Posterior vena cava (tissue), 2 donors: Measurements from ENCODE around the gene LRRC75B. TPM values are rescaled to one million over a fixed set of nuclear protein-coding genes. Genes with fewer than 3 reads are reported as not detected.
A peak's percentile ranks its signal among the peaks of the same experiment; 100 is the strongest.

ENCODE experiments used
- DNase-seq: peaks from one replicate; pipeline ENCODE4 v3.0.0-alpha.2; 2020; ENCODE audit warnings: low spot score
- intact Hi-C, 2 donors: fragments of 100-400 bp; cut with DNase I; formaldehyde crosslinking; loops; one replicate each; pipeline versions ENCODE4 v1.14.1 to v1.14.2; 2022 to 2023
- total RNA-seq, 2 donors: library from RNA; stranded (reverse); fragmentation: NEBNext Ultra II Directional; extraction: Animal tissue kit (Norgen Biotek cat#: 25700); gene quantifications; one replicate each; pipeline ENCODE4 v1.2.1, GENCODE V29; 2021
- donor health status: DM: yes; HTN: yes; CAD: no.
- donor health status: DM: yes; HTN: yes; CAD: no.

The LRRC75B gene
- total RNA-seq, 2 donors from 2014 or later, result 6.6 to 9.3 TPM

DNA sequence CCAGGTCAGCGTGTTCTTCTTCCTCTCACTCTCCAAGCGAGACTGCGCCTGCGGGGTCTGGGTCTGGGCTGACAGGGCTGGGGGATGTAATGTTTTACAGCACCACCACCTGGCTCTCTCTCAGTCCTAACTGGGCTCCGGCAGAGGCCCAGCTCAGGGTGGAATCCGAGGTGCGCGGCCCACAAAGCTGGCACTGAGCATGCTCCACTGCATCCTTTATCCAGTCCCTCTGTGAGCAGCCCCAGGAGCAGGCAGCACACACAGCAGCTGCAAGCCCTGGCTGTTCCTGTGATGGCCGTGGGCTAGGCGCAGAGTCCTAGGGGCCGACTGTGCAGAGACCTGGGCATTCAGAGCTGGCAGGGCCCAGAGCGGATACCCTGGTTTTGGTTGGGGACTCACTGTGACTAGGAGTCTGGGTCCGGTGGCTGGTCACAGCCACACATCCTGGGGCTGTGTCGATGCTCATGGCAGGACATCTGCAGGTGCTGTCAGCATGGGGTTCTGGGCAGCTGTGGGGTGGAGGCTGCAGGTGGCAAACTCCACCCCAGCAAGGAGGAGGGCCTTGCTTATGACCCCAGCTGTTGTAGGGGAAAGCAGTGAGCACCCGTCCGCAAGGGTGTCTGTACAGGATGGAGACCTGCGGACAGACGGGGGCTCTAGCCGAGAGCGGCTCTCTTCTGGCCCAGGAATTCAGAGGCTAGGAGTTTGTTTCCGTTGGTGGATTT lies 4.0 kb downstream of the LRRC75B start:
- DNase-seq, result peak; percentile 71
- intact Hi-C loops, result no loop called here

DNA sequence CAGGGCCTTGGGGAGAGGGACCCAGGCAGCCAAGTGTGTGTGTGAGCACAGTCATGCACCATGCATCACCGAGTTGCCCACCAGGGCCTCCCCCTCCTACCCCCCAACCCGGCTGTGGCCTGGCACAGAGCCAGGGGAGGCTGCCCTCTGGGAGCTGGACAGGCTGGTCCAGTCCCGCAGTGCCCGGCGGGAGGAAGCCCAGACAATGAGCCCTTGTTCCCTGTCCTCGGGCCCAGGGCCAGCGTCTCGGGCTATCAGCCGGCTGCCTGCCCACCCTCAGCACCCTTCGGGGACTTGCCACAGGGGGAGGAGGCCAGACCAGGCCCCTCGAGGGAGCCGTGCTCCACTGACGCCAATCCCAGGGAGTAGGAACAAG lies 4.5 kb downstream of the LRRC75B start:
- intact Hi-C loops, result no loop called here
- peak; percentile 79 for DNase-seq

DNA sequence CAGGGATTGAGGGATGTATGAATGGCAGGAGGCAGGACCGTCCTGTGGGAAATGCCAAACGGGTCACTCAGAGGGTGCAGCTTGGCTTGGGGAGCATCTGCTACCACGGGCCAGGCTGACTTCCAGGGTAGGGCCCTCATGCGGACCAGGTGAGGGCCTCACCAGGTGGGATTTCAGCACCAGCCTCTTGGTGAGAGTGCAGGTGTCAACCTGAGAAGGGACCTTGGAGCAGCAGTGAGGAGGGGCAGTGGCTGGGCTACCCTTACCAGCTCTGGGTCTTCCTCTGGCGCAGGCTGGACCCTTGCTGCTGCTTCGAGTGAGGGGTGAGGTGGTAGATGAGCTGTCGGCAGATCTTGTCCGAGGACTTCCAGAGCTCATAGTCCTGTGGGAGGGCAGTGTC lies 4.9 kb downstream of the LRRC75B start:
- intact Hi-C loops, result no loop called here
- peak; percentile 62 for DNase-seq

DNA sequence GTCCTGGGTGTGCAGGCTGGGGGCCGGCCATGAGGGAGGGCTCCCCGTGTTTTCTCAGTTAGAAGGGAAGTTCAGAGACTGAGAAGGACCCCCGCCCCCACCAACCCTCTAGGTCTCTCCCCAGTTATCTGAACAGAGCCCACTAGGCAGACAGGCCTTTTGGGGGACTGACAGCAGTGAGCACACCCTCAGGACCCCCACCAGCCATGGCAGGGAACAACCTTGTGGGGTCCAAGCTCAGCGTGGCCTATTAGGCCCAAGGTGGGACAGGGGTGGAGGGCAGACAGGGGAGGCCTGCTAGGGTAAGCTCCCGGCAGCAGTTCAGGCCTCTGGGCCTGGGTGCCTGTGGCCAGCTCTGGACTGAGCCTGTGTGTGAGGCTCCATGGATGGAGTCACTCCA lies 5.6 kb downstream of the LRRC75B start:
- intact Hi-C loops, result no loop called here
- peak; percentile 71 for DNase-seq

DNA sequence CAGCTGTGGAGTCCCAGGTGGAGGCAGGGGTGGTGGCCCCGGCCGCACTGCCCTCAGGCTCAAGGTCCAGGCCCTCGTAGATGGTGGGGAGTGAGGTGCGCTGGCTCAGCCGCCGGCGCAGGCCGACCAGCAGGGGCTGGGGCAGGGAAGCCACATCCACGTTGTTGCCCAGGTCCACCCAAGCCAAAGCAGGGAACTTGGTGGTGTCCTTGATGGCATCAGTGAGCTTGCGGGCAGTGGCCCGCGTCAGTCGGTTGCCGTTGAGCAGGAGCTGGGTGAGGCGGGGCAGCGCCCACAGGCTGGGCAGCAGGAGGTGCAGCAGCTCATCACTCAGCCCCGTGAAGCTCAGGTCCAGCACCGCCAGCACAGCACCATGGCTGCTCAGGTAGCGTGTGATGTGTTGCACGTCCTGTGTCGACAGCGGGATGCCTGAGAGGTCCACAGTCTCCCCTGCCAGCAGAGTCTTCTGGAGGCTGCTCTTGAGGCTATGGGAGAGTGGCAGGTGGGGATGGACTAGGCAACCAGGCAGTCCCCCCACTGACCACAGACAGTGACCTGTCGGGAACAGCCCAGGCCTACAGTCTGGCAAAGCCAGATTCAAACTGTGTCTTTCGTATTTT lies 6.8 kb downstream of the LRRC75B start:
- intact Hi-C loops, result no loop called here
- DNase-seq, result peak; percentile 73

DNA sequence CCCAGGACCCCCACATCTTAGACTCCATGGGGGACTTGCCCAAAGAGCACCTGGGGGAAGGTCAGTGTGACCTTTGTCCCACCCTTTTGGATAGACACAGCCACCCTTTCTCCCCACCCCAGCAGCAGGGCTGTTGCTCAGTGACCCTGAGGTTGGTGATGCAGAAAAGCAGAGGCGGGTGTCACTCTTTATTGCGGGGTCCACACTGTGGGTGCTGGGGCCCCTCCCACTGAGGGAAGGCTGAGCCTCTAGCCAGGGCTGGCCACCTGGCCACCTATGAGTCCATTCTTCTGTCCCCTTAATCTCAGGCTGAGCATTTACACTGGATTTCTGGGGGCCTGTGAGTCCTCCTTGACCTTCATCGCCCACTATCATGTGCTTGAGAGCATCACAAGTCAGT lies 7.4 kb downstream of the LRRC75B start:
- intact Hi-C loops, result no loop called here
- DNase-seq, result peak; percentile 30

DNA sequence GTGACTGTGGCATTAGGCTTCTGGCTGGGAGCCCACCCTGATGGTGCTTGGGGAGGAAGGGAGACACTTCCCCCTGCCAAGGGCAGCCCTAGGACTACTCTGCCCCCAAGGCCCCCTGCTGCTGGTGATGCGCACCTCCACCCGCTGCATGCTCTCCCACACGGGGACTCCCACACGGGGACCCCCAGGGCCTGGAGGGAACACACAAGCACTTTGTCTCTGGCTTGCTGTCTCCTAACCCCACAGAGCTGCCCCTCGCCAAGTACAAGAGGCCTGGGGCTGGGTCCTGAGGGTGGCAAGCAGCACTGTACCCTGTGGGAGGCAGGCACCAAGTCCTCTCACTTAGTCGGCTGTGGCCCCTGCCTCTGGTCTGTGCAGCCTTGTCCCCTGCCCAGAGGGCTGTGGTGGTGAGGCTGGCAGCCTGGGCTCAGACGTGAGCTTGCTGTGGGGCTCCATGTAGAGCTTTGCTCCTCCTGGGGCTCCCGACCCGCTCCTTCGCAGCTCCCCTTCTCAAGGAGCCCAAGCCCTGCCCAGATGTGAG lies 7.9 kb downstream of the LRRC75B start:
- intact Hi-C loops, result no loop called here
- peak; percentile 50 for DNase-seq

DNA sequence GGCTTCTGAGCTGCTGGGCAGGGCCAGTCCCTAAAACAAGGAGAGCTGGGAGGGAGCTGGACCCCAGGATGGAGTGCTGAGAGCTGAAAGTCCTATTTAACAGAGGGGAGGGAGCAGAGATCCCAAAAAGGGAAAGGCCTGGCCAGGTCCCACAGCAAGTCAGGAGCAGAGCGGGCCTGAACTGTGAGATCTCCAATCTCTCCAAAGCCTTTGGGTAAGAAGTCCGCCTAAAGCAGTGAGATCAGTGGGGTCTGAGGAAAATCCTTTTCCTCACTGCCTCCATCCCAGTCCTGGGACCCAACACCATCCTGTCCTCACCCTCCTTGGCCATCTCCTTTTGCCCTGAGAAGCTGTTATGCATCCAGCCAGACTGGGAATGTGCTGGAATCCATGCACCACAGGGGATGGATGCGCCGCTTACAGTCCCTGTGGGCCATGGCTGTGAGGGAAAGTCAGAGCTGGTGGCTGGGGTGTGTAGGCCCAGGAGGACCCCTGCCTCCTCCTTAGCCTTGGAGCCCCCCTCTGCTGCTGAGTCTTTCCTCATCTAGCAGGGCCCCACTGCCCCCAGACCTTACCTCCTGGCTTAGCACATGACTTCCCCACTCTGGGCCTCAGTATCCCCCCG lies 8.6 kb downstream of the LRRC75B start:
- intact Hi-C loops, result no loop called here
- peak; percentile 64 for DNase-seq

DNA sequence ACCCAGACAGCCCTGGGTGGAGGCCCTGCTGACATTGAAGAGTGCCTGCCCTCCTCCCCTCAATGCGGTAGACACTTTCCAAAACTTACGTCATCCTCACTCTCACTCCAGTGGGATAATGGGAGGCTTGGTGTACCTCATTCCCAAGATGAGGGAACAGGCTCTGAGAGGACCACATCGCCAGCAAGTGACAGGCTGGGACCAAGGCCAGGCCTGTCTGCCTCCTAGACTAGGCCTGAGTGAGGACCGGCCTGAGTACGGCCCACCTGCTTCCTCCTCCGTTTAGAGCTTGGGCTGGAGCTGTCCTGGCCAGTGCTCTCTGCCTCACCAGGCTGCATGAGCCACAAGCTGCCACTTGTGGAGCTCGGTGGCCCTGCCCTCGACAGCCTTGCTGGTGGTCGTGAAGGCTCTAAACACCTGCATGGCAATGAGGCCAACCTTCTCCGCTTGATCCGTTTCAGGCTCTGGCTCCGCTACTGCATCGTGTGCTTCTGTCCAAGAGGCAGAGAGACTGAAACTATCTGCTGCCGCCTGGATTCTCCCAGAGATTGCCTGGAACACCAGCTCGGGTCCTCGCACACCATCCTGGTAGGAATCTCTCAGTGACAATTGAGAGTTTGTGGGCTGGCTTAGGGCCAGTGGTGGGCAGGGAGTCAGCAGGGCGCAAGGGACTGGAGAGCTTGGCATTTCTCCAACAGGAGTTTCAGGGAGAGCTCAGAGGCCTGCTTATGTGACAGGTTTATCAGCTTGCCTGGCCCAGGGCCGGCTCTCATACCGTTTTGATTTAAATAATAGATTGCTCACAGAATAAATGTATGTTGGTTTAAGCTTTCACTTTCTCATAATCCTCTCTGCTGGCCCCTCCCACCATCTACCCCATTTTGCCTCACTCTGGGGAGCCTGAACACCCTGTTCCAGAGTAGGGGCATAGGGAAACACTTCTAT lies 9.4 kb downstream of the LRRC75B start:
- peak; percentile 74 for DNase-seq
- intact Hi-C loops, result no loop called here

DNA sequence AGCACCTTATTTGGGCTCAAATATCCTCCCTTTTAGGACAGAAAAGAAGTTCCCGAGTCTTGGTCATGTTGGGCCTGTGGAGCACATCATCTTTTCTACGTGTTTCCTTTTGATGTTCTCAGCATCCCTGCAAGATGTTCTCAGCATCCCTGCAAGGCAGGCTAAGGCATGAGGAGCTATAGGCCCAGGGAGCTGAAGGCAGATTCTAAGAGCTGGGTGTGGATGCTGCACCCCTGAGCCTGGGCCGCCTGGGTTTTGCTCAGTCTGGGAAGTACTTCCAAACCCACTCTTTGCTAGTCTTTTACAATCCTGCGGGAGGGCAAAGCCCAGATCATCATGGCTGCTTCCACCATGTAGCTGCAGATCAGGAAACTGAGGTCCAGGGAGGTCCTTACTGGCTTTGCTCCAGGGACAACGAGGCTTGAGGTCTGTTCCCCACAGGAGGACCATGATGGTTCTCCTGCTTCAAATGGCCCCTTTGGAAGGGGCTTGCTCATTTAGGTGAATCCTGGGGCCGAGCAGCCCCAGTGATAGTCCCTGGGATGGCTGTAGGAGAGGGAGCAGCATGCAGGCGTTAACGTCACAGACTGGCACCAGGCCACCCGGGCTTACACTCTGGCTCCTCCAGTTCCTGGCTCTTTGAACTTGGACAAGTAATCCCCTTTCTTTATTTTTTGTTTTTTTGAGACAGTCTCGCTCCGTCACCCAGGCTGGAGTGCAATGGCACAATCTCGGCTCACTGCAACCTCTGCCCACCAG lies 10.6 kb downstream of the LRRC75B start:
- DNase-seq, result peak; percentile 88
- intact Hi-C loops, result no loop called here

DNA sequence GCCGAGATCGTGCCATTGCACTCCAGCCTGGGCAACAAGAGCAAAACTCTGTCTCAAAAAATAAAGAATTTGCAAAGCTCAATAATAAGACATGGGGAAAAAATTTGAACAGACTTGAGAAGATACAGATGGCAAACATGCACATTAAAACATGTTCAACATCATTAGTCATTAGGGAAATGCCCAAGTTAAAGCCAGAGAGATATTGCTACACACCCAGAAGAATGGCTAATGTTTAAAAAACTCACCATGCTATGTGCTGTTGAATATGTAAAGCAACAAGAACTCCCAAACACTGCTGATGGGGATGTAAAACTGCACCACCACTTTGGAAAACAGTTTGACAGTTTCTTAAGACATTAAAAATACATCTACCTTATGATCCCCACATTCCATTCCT lies 12.6 kb downstream of the LRRC75B start:
- intact Hi-C loops, result no loop called here
- DNase-seq, result no peak

DNA sequence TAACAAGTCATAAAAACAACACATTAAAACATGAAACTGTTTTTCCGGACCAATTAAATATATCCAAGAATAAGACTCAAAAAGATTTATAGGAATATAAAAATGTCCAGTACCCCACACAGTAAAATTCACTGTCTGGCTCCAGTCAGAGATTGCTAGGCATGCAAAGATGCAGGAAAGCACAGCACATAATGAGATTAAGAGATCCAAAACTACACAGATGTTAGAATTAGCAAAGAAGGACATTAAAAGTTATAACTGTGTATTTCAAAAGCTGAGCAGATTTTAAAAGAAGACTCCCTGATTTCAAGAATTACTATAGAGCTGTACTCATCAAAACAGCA lies 13.6 kb downstream of the LRRC75B start:
- intact Hi-C loops, result no loop called here
- no peak for DNase-seq

DNA sequence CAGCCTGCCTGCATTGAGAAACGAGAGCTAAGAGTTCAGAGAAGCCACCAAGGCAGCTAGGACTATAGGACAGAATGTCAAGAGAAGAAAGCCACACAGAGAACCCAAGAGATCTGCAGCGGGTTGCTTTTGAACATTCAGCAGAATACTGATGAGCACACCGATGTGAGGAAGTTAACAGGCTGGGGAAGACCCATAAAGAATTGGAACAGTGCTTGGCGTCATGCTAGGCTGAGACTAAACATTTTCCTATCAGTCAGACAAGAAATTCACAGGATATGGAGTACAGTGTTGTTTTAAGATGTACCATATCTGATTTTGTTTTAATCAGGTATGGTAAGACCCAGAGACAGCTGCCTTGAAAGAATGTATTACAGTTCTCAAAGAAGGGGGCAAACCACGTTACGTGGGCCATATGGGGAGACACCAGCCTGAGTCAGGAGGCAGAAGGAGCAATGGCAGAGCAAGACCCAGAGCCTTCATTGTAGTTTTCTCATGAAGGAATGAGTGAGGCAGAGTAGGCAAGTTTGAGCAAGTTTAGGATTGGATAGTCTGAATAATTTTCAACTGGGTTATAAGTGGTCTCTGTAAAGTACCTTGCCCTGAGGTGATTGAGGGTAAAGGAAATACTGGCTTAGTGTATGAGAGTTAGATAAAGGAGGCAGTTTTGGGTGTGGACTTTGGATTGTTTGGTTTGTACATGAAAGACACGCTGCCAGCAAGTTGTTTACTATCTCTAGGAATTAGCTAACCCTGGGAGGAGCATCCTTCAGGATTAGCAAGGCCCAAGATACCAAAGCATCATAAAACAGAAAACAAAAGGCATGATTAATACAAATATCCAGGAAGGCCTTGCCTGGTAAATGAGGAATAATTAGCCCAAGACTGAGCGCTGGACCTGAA lies 14.3 kb downstream of the LRRC75B start:
- peak; percentile 7 for DNase-seq

DNA sequence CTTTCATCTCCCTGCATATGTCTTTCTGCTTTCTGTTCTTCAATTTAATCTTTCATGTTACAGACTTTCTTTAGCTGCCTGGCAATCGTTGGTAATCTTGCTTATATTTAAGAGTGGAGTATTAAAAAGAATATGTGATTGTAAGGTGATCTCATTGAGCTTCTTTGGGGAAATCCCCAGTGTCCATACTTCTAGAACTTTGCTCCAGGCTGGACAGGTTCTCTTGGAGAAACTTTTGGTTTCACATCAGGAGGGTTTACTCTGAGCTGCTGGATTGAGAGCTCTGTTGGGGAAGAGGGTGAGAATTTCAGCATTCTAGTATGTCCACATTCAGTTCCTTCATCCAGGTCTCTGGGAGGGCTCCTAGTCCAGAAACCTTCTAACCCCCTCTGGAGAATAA lies 16.1 kb downstream of the LRRC75B start:
- DNase-seq, result no peak
- intact Hi-C loops, result loop anchor here in 1 of 2 donors (1.0 kb wide), 1 partner anchor 32 kb away; no protein-coding TSS in a partner anchor

More for the DNA sequence above, 14.3 kb downstream of the LRRC75B start:
- intact Hi-C loops, result no loop called here

DNA sequence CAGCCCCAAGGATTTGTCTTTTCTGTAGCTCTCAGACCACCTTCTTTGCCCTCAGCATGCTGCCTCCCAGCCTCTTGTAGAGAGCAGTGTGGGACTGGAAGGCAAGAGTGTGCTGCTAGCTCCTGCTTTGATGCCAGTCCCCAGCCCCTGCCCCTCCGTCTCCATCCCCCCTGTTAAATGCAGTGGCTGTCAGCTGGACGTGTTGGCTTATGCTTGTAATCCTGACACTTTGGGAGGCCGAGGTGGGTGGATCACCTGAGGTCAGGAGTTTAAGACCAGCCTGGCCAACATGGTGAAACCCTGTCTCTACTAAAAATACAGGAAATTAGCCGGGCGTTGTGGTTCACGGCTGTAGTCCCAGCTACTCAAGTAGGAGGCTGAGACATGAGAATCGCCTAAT lies 21.6 kb downstream of the LRRC75B start:
- intact Hi-C loops, result no loop called here
- DNase-seq, result peak; percentile 47

DNA sequence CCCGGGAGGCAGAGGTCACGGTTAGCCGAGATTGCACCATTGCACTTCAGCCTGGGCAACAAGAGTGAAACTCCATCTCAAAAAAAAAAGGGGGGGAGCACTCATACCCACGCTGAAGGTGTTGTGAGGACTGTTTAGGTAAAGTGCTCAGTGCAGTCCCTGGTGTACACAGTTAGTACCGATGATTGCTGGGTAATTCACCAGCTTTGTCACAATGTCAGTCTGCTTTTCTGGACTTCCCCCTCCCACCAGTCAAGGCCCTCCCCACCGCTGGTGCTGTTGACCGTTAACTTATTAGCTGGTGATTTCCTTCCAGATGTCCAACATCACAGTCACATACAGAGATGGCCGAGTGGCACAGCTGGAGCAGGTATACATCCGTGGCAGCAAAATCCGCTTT lies 25.2 kb downstream of the LRRC75B start:
- DNase-seq, result peak; percentile 54
- intact Hi-C loops, result no loop called here

DNA sequence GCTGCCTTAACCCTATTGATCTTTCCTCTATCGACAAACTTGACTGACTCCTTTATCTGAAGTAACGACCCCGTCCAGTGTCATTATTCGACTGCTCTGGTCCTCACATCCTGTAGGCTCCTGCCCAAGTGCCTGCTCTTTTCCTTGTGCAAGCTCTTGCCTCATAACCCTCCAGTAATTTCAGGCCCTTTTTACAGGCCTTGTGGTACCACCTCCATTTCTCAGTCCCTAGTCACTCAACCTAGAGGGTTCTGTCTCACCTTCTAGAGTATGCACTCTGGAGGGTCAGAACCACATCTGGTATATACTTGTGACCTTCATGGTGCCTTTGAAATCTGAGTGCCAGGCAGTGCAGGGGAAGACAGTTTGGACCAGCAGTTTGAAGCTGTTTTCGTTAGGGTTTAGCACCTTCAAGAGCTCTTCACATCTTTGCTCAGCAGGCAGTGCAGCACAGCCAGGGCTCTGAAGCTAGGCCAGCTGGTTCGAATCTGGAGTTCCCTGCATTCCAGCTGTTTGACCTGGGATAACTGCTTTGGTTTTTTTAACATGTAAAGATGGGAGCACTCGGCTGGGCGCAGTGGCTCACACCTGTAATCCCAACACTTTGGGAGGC lies 25.9 kb downstream of the LRRC75B start:
- intact Hi-C loops, result no loop called here
- peak; percentile 25 for DNase-seq
